Measurements from ENCODE around the gene CALD1. TPM values are rescaled to one million over a fixed set of nuclear protein-coding genes. Genes with fewer than 3 reads are reported as not detected.

CALD1 gene
- polyA plus RNA-seq, 1 donor (not counting 4 experiments of a cell fraction or from before 2014, with no cell fraction given) = 229 TPM

- dilution Hi-C loops (cut with MboI; ENCODE audit: extremely low pct_ligation_motif_present, low sequenced_read_pairs) = loop anchor here (25.0 kb wide), 1 partner anchor 171 kb away; the partner anchor contains the start of gene CYREN
Observed at GRCh38 chr7:134991469-134992339, 212.3 kb downstream of the CALD1 start.

GRCh38 chr7:134992626-134993179 lies 213.3 kb downstream of the CALD1 start:
- Histone ChIP-seq H2AFZ (ENCODE audit: control insufficient read depth, low read length) (no peak overlapping the region), H3K4me1 (ENCODE audit: control insufficient read depth, extremely low read depth, insufficient read depth, low read length) (peaks cover under 1% of the 10 kb centered on the region), H3K4me2 (ENCODE audit: control insufficient read depth, extremely low read depth, insufficient read depth, low read depth, low read length) (no peak overlapping the region), H4K20me1 (ENCODE audit: control insufficient read depth, extremely low read depth, insufficient read depth, low read length) (no peaks in the 10 kb centered on the region), H3K36me3 (ENCODE audit: control insufficient read depth in 2 of 2, extremely low read depth in 1 of 2, insufficient read depth in 2 of 2, low read length in 2 of 2) (no peaks in the 10 kb centered on the region), H3K79me2 (ENCODE audit: control insufficient read depth, insufficient read depth, low read length) (no peaks in the 10 kb centered on the region), H3K4me3 (ENCODE audit: control insufficient read depth in 2 of 3, extremely low read depth in 1 of 3, insufficient read depth in 2 of 3, low read depth in 1 of 3, low read length in 3 of 3) (no peak overlapping the region), H3K27me3 (ENCODE audit: control insufficient read depth, extremely low read depth, insufficient read depth, low read length) (no peaks in the 10 kb centered on the region), H3K27ac (ENCODE audit: control insufficient read depth, insufficient read depth, low read length) (no peak overlapping the region), H3K9me1 (ENCODE audit: control insufficient read depth, extremely low read depth, insufficient read depth, low read length) (peaks cover 3% of the 10 kb centered on the region), H3K9ac (ENCODE audit: control insufficient read depth, extremely low read depth, insufficient read depth, low read length) (no peak overlapping the region), H3K9me3 (ENCODE audit: control insufficient read depth, low read depth, low read length) (no peaks in the 10 kb centered on the region)
- dilution Hi-C loops (cut with MboI; ENCODE audit: extremely low pct_ligation_motif_present, low sequenced_read_pairs) = loop anchor here (25.0 kb wide), 1 partner anchor 170 kb away; the partner anchor contains the start of gene CYREN
- no peak for FAIRE-seq
- no peak for DNase-seq (ENCODE audit: low read depth, low spot score)
- no peak for TF ChIP-seq CTCF (optimal IDR thresholded peaks at IDR 0.05 in 1 of 3, IDR thresholded peaks at IDR 0.05 in 1 of 3, conservative IDR thresholded peaks at IDR 0.05 in 1 of 3; ENCODE audit: extremely low read depth in 1 of 3, insufficient read depth in 2 of 3, low read length in 3 of 3)
- TF ChIP-seq EZH2 (IDR thresholded peaks at IDR 0.05; ENCODE audit: low read length) = no peak

More at GRCh38 chr7:134991469-134992339, 212.3 kb downstream of the CALD1 start:
- H3K27me3 ChIP-seq (ENCODE audit: control insufficient read depth, extremely low read depth, insufficient read depth, low read length) = no peaks in the 10 kb centered on the region
- DNase-seq (ENCODE audit: low read depth, low spot score) (no peak), FAIRE-seq (no peak)
- no peak overlapping the region for H3K4me3 ChIP-seq (ENCODE audit: control insufficient read depth in 2 of 3, extremely low read depth in 1 of 3, insufficient read depth in 2 of 3, low read depth in 1 of 3, low read length in 3 of 3)
- H3K4me1 ChIP-seq (ENCODE audit: control insufficient read depth, extremely low read depth, insufficient read depth, low read length) = peaks cover 4% of the 10 kb centered on the region
- no peak for TF ChIP-seq EZH2 (IDR thresholded peaks at IDR 0.05; ENCODE audit: low read length)
- no peak for TF ChIP-seq CTCF (optimal IDR thresholded peaks at IDR 0.05 in 1 of 3, IDR thresholded peaks at IDR 0.05 in 1 of 3, conservative IDR thresholded peaks at IDR 0.05 in 1 of 3; ENCODE audit: extremely low read depth in 1 of 3, insufficient read depth in 2 of 3, low read length in 3 of 3)
- H3K36me3 ChIP-seq (ENCODE audit: control insufficient read depth in 2 of 2, extremely low read depth in 1 of 2, insufficient read depth in 2 of 2, low read length in 2 of 2) = no peaks in the 10 kb centered on the region
- H3K9ac ChIP-seq (ENCODE audit: control insufficient read depth, extremely low read depth, insufficient read depth, low read length) = no peak overlapping the region
- no peak overlapping the region for H3K4me2 ChIP-seq (ENCODE audit: control insufficient read depth, extremely low read depth, insufficient read depth, low read depth, low read length)
- H3K9me3 ChIP-seq (ENCODE audit: control insufficient read depth, low read depth, low read length) = no peaks in the 10 kb centered on the region
- H3K9me1 ChIP-seq (ENCODE audit: control insufficient read depth, extremely low read depth, insufficient read depth, low read length) = peaks cover 3% of the 10 kb centered on the region
- H2AFZ ChIP-seq (ENCODE audit: control insufficient read depth, low read length) = no peak overlapping the region
- H3K27ac ChIP-seq (ENCODE audit: control insufficient read depth, insufficient read depth, low read length) = no peak overlapping the region
- peaks cover 4% of the 10 kb centered on the region for H3K79me2 ChIP-seq (ENCODE audit: control insufficient read depth, insufficient read depth, low read length)
- H4K20me1 ChIP-seq (ENCODE audit: control insufficient read depth, extremely low read depth, insufficient read depth, low read length) = no peaks in the 10 kb centered on the region

Measured in keratinocyte (primary cell).